ENCODE measurements around the gene STXBP1. TPM values are rescaled to one million over a fixed set of nuclear protein-coding genes. Genes with fewer than 3 reads are reported as not detected.

Gene STXBP1
- total and polyA plus RNA-seq, 9 of the 15 experiments (the other 6 are each of a cell fraction or from before 2014, with no cell fraction given), result 4.6 to 35.1 (median 9.7) TPM

- Histone ChIP-seq H3K79me2 (ENCODE audit: control insufficient read depth, insufficient read depth, low read length) (no peaks in the 10 kb centered on the region), H2AFZ (ENCODE audit: low read depth, low read length) (no peak overlapping the region), H3K36me3 (ENCODE audit: control insufficient read depth, insufficient read depth, low read length) (peaks cover 5% of the 10 kb centered on the region; the same call in 1 of the 3 replicates), H3K27me3 (ENCODE audit: control insufficient read depth in 2 of 2, insufficient read depth in 2 of 2, low read length in 2 of 2) (no peaks in the 10 kb centered on the region), H3K4me1 (replicated peaks in 1 of 2; ENCODE audit: control insufficient read depth in 2 of 2, insufficient read depth in 2 of 2, low read length in 2 of 2) (no peaks in the 10 kb centered on the region), H3K4me2 (ENCODE audit: insufficient read depth, low read length) (no peak overlapping the region), H3K9ac (ENCODE audit: insufficient read depth in 1 of 2, low read depth in 2 of 2, low read length in 2 of 2) (no peak overlapping the region), H3K9me3 (replicated peaks; ENCODE audit: control insufficient read depth, insufficient read depth, low read depth, low read length) (no peaks in the 10 kb centered on the region), H3K9me1 (ENCODE audit: control insufficient read depth, insufficient read depth, low read length) (no peaks in the 10 kb centered on the region), H3K4me3 (no peak overlapping the region), H4K20me1 (replicated peaks; ENCODE audit: control insufficient read depth, insufficient read depth, low read length) (no peaks in the 10 kb centered on the region), H3K27ac (ENCODE audit: extremely low read depth, low read depth, low read length) (no peak overlapping the region)
- ATAC-seq, result no peak
- no TSS peak for BruUV-seq (replicated peaks)
- CTCF ChIA-PET (ENCODE audit: low intra/inter-chr PET ratio), result no interaction called here
- DNase-seq (ENCODE audit: extremely low read depth in 1 of 4, low spot score in 3 of 4), result no peak
- 80% methylated on average over 13 of the region's 13 CpGs for WGBS (ENCODE audit: insufficient coverage, low coverage, missing lambda C conversion rate)
- intact Hi-C loops (cut with micrococcal nuclease), result no loop called here
- POLR2A ChIA-PET, result interaction anchor here (0.6 kb wide), 1 partner anchor 291 kb away, joined by 3 read pairs; the partner anchor contains the start of gene EEIG1
- no peak for FAIRE-seq
- in situ Hi-C loops (cut with MboI), result no loop called here
- TF ChIP-seq ZNF224 (CRISPR knock-in tag; IDR thresholded peaks at IDR 0.05), result no peak
- TF ChIP-seq MAFK (IDR thresholded peaks at IDR 0.05; ENCODE audit: low read length), result peak; percentile 52
- TF ChIP-seq SMC3 (conservative IDR thresholded peaks at IDR 0.05; ENCODE audit: insufficient read depth, low read depth, low read length), result no peak
- no peak for TF ChIP-seq ASH1L (IDR thresholded peaks at IDR 0.05; ENCODE audit: borderline replicate concordance, low read depth, partially characterized antibody)
- TF ChIP-seq U2AF1 (optimal IDR thresholded peaks at IDR 0.05; ENCODE audit: low read depth, low read length), result no peak
- TF ChIP-seq PURB (CRISPR knock-in tag; IDR thresholded peaks at IDR 0.05; ENCODE audit: low read depth), result no peak
- no peak for TF ChIP-seq POLR2G (IDR thresholded peaks at IDR 0.05; ENCODE audit: low read depth, low read length)
- TF ChIP-seq, protein P1, sequence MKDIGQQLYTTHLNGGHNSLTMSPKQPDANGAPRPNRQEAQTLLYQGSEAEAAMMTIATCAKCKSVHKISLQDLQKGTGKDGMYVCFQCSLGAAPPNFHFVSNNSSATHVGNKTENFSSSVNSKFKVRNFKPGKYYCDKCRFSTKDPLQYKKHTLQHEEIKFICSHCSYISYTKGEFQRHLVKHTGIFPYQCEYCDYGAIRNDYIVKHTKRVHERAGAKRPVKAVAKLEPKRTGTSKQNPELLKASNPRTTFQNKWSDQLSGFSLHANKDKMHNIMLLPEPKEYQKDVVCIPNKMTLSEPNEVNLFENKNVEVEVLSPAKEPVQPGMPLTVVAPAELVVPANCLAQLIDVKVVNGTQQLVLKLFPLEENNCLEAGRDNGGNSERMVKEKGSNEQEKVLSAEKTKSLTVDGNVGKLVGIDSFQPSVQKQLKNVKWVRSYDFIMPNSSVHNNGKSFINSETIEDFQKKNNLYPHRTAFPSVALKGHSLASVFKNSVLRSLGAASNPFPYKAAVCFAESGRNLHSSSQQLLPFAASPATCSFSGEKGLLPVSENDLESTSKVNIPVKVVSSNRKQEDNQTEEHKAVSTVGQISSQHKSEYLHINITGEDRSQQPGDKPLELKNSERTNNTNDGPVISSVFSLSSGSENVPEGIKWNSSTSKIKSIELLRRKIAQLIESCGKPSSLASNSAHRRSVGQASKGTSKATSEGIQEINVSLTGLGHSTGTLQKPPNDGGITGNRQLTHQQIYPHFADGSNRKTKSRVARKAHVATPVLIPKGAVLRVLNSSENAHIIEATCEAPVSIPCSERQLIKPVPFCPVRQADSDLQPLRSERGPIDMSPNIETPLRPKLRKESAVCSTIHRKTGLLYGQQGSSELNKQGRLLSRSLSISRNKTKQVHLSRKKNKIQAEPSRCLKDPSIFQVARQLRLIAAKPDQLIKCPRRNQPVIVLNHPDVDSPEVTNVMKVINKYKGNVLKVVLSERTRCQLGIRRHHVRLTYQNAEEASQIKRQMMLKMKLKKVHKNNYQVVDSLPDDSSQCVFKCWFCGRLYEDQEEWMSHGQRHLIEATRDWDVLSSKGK (CRISPR knock-in tag; IDR thresholded peaks at IDR 0.05), result no peak
- TF ChIP-seq C11orf30 (IDR thresholded peaks at IDR 0.05; ENCODE audit: low read depth), result peak; percentile 64
- TF ChIP-seq MAFF (IDR thresholded peaks at IDR 0.05; ENCODE audit: low read length), result peak; percentile 32
- no peak for TF ChIP-seq ZNF830 (CRISPR knock-in tag; IDR thresholded peaks at IDR 0.05)
- peak; percentile 56; the same call in 1 of the 2 replicates for TF ChIP-seq MAFG (tag; conservative IDR thresholded peaks at IDR 0.05)
- TF ChIP-seq PTBP1 (IDR thresholded peaks at IDR 0.05; ENCODE audit: low read depth, low read length), result no peak
- TF ChIP-seq ZNF583 (CRISPR knock-in tag; IDR thresholded peaks at IDR 0.05), result no peak
- no peak for TF ChIP-seq CREB3L1 (IDR thresholded peaks at IDR 0.05; ENCODE audit: borderline replicate concordance, low read depth)
- TF ChIP-seq MCM7 (IDR thresholded peaks at IDR 0.05), result no peak
- no peak for TF ChIP-seq KAT8 (IDR thresholded peaks at IDR 0.05; ENCODE audit: low read depth)
- TF ChIP-seq, protein P2, sequence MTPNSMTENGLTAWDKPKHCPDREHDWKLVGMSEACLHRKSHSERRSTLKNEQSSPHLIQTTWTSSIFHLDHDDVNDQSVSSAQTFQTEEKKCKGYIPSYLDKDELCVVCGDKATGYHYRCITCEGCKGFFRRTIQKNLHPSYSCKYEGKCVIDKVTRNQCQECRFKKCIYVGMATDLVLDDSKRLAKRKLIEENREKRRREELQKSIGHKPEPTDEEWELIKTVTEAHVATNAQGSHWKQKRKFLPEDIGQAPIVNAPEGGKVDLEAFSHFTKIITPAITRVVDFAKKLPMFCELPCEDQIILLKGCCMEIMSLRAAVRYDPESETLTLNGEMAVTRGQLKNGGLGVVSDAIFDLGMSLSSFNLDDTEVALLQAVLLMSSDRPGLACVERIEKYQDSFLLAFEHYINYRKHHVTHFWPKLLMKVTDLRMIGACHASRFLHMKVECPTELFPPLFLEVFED (CRISPR knock-in tag; conservative IDR thresholded peaks at IDR 0.05), result no peak
These were observed 77.4 kb downstream of the STXBP1 start for GRCh38 chr9:127689329-127690000.

Measured in K562 (cell line).